ENCODE data around the gene THUMPD2. TPM values are rescaled to one million over a fixed set of nuclear protein-coding genes. Genes with fewer than 3 reads are reported as not detected.
"Not testable (repeated sequence)": the region's sequence is repeated elsewhere in the genome, so short reads cannot be mapped to it uniquely, and the experiment has no call there.

The THUMPD2 gene
- total RNA-seq, 1 experiment from 2014 or later, result 11.3 TPM

- intact Hi-C loops (cut with micrococcal nuclease; ENCODE audit: unreplicated experiment), result loop anchor here (10.0 kb wide), 1 partner anchor 134 kb away; no protein-coding TSS in a partner anchor
- H3K36me3 ChIP-seq (ENCODE audit: low read depth), result 0 out of 2 replicates have a peak, but pooled peaks cover 8% of the 10 kb centered on the region
- no peaks in the 10 kb centered on the region for H3F3A ChIP-seq (ENCODE audit: insufficient read depth, low read depth)
- H3K27ac ChIP-seq, result no peak overlapping the region
- no peak for TF ChIP-seq EZH2 (IDR thresholded peaks at IDR 0.05; ENCODE audit: low read depth)
- peak; percentile 94 for TF ChIP-seq CTCF (conservative IDR thresholded peaks at IDR 0.05)
- H3K4me3 ChIP-seq, result no peak overlapping the region
- H4K20me1 ChIP-seq (ENCODE audit: insufficient read depth), result no peaks in the 10 kb centered on the region
- H3K4me1 ChIP-seq (replicated peaks; ENCODE audit: insufficient read depth), result no peaks in the 10 kb centered on the region
- no peaks in the 10 kb centered on the region for H3K9me3 ChIP-seq (ENCODE audit: insufficient read depth, low read depth)
- DNase-seq, result peak; percentile 31 to 49
- H2AFZ ChIP-seq, result no peak overlapping the region
- H3K79me2 ChIP-seq (ENCODE audit: low read depth), result no peaks in the 10 kb centered on the region
- no peak overlapping the region for H3K4me2 ChIP-seq
- CTCF ChIA-PET, result interaction anchor here (1.1 kb wide), 1 partner anchor 135 kb away, joined by 4 read pairs; no protein-coding TSS in a partner anchor
- POLR2A ChIA-PET (ENCODE audit: unreplicated experiment), result no interaction called here
- H3K9me2 ChIP-seq (ENCODE audit: insufficient read depth), result no peaks in the 10 kb centered on the region
- H3K27me3 ChIP-seq (ENCODE audit: insufficient read depth, low read depth), result no peaks in the 10 kb centered on the region
- BruUV-seq (replicated peaks), result no TSS peak
These were observed 50.1 kb downstream of the THUMPD2 start for GRCh38 chr2:39728941-39729351.

- H3K9me3 ChIP-seq (ENCODE audit: insufficient read depth, low read depth); H3K27me3 ChIP-seq (ENCODE audit: insufficient read depth, low read depth); H3K27ac ChIP-seq; H3K4me3 ChIP-seq; H3K4me2 ChIP-seq; POLR2A ChIA-PET (ENCODE audit: unreplicated experiment); H3F3A ChIP-seq (ENCODE audit: insufficient read depth, low read depth); BruUV-seq (replicated peaks); H3K4me1 ChIP-seq (replicated peaks; ENCODE audit: insufficient read depth); H3K79me2 ChIP-seq (ENCODE audit: low read depth); H3K9me2 ChIP-seq (ENCODE audit: insufficient read depth); H3K36me3 ChIP-seq (ENCODE audit: low read depth); H2AFZ ChIP-seq; H4K20me1 ChIP-seq (ENCODE audit: insufficient read depth); DNase-seq: not testable (repeated sequence)
- intact Hi-C loops (cut with micrococcal nuclease; ENCODE audit: unreplicated experiment), result loop anchor here (10.0 kb wide), 1 partner anchor 133 kb away; no protein-coding TSS in a partner anchor
- CTCF ChIA-PET, result interaction anchor here (0.6 to 1.1 kb wide), 2 partner anchors 134 to 205 kb away, joined by 3 to 4 read pairs; no protein-coding TSS in a partner anchor
These were observed 51.0 kb downstream of the THUMPD2 start for GRCh38 chr2:39728085-39728484.

- TF ChIP-seq EZH2 (IDR thresholded peaks at IDR 0.05; ENCODE audit: low read depth), result no peak
- TF ChIP-seq CTCF (conservative IDR thresholded peaks at IDR 0.05), result no peak
- H3K4me1 ChIP-seq (replicated peaks; ENCODE audit: insufficient read depth), result no peaks in the 10 kb centered on the region
- no peak overlapping the region for H3K4me2 ChIP-seq
- ChIA-PET POLR2A (ENCODE audit: unreplicated experiment) (no interaction called here), CTCF (interaction anchor here (0.6 kb wide), 1 partner anchor 1189 kb away, joined by 13 read pairs; no protein-coding TSS in a partner anchor)
- BruUV-seq (replicated peaks), result no TSS peak
- H3K36me3 ChIP-seq (ENCODE audit: low read depth), result no peaks in the 10 kb centered on the region
- H3F3A ChIP-seq (ENCODE audit: insufficient read depth, low read depth), result no peaks in the 10 kb centered on the region
- no peaks in the 10 kb centered on the region for H3K9me3 ChIP-seq (ENCODE audit: insufficient read depth, low read depth)
- H3K9me2 ChIP-seq (ENCODE audit: insufficient read depth), result no peaks in the 10 kb centered on the region
- no peaks in the 10 kb centered on the region for H4K20me1 ChIP-seq (ENCODE audit: insufficient read depth)
- H3K27me3 ChIP-seq (ENCODE audit: insufficient read depth, low read depth), result no peaks in the 10 kb centered on the region
- H3K79me2 ChIP-seq (ENCODE audit: low read depth), result no peaks in the 10 kb centered on the region
- H2AFZ ChIP-seq, result no peak overlapping the region
- no peak for DNase-seq
- no peak overlapping the region for H3K4me3 ChIP-seq
- intact Hi-C loops (cut with micrococcal nuclease; ENCODE audit: unreplicated experiment), result loop anchor here (10.0 kb wide), 1 partner anchor 131 kb away; no protein-coding TSS in a partner anchor
- no peak overlapping the region for H3K27ac ChIP-seq
These were observed 53.7 kb downstream of the THUMPD2 start for GRCh38 chr2:39725401-39725800.

GRCh38 chr2:39724828-39725144 lies 54.3 kb downstream of the THUMPD2 start:
- H3K4me1 ChIP-seq (replicated peaks; ENCODE audit: insufficient read depth), result no peaks in the 10 kb centered on the region
- no peak for DNase-seq
- no peaks in the 10 kb centered on the region for H3F3A ChIP-seq (ENCODE audit: insufficient read depth, low read depth)
- POLR2A ChIA-PET (ENCODE audit: unreplicated experiment), result interaction anchor here (0.5 kb wide), 1 partner anchor 220 kb away, joined by 3 read pairs; no protein-coding TSS in a partner anchor
- no peak overlapping the region for H2AFZ ChIP-seq
- H4K20me1 ChIP-seq (ENCODE audit: insufficient read depth), result no peaks in the 10 kb centered on the region
- no peaks in the 10 kb centered on the region for H3K27me3 ChIP-seq (ENCODE audit: insufficient read depth, low read depth)
- CTCF ChIA-PET, result no interaction called here
- no peak overlapping the region for H3K27ac ChIP-seq
- H3K36me3 ChIP-seq (ENCODE audit: low read depth), result no peaks in the 10 kb centered on the region
- TF ChIP-seq CTCF (conservative IDR thresholded peaks at IDR 0.05), result no peak
- no peak for TF ChIP-seq EZH2 (IDR thresholded peaks at IDR 0.05; ENCODE audit: low read depth)
- no TSS peak for BruUV-seq (replicated peaks)
- intact Hi-C loops (cut with micrococcal nuclease; ENCODE audit: unreplicated experiment), result loop anchor here (10.0 kb wide), 1 partner anchor 130 kb away; no protein-coding TSS in a partner anchor
- no peaks in the 10 kb centered on the region for H3K79me2 ChIP-seq (ENCODE audit: low read depth)
- no peaks in the 10 kb centered on the region for H3K9me2 ChIP-seq (ENCODE audit: insufficient read depth)
- H3K4me3 ChIP-seq, result no peak overlapping the region
- H3K4me2 ChIP-seq, result no peak overlapping the region
- no peaks in the 10 kb centered on the region for H3K9me3 ChIP-seq (ENCODE audit: insufficient read depth, low read depth)
